OCI-LY1 (cell line): Measurements from ENCODE around the gene COL12A1.

ENCODE experiments used
- CTCF ChIP-seq: fragments of 200-600 bp; sonication (generic), shearing (Covaris generic); IDR thresholded peaks from 2 replicates; pipeline ENCODE4 v1.5.1; 2017; ENCODE audit warnings: mild to moderate bottlenecking, antibody characterized with exemption, low read length, moderate library complexity, mixed read lengths
- EZH2 ChIP-seq: fragments of 200-600 bp; sonication (generic), shearing (Covaris generic); IDR thresholded peaks from 2 replicates; pipeline ENCODE4 v1.8.0; 2017; ENCODE audit warnings: borderline replicate concordance, mixed run types, mild to moderate bottlenecking, antibody characterized with exemption, low read length, moderate library complexity, mixed read lengths

- TF ChIP-seq CTCF (no peak), EZH2 (no peak)
Observed at GRCh38 chr6:75126518-75126917, 79.3 kb downstream of the COL12A1 start.
